Mesothelial cell of epicardium (in vitro differentiated cells): ENCODE results near the gene CFAP299. TPM values are rescaled to one million over a fixed set of nuclear protein-coding genes. Genes with fewer than 3 reads are reported as not detected.

Experiments
- DNase-seq, 2 experiments: peaks; one replicate each; pipeline ENCODE4 v3.0.0; 2021; ENCODE audit warnings: low spot score in 2 of 2; ENCODE audit not compliant: unreplicated experiment in 2 of 2
- H3K27ac Mint-ChIP-seq: 2 replicates; pipeline ENCODE4 v1.8.0; 2021; ENCODE audit warnings: mixed read lengths
- H3K27me3 Mint-ChIP-seq: 2 replicates; pipeline ENCODE4 v1.8.0; 2021; ENCODE audit warnings: low read depth, mixed read lengths
- H3K36me3 Mint-ChIP-seq: 2 replicates; pipeline ENCODE4 v1.8.0; 2021; ENCODE audit warnings: mixed read lengths
- H3K4me1 Mint-ChIP-seq: 2 replicates; pipeline ENCODE4 v1.8.0; 2021; ENCODE audit warnings: mixed read lengths
- H3K4me3 Mint-ChIP-seq: 2 replicates; pipeline ENCODE4 v1.8.0; 2021; ENCODE audit warnings: mild to moderate bottlenecking, moderate library complexity, mixed read lengths
- H3K9me3 Mint-ChIP-seq: 2 replicates; pipeline ENCODE4 v1.8.0; 2021; ENCODE audit warnings: mixed read lengths
- CTCF ChIP-seq: fragments of 200-600 bp; sonication (generic); IDR thresholded peaks from one replicate; pipeline ENCODE4 v1.5.0; 2021; ENCODE audit warnings: antibody characterized with exemption; ENCODE audit not compliant: unreplicated experiment
- total RNA-seq: library from RNA; stranded (reverse); gene quantifications from 3 replicates; pipeline ENCODE4 v1.2.1, GENCODE V29; 2021

Gene CFAP299
- total RNA-seq, 1 donor from 2014 or later = 0.22 TPM

DNA sequence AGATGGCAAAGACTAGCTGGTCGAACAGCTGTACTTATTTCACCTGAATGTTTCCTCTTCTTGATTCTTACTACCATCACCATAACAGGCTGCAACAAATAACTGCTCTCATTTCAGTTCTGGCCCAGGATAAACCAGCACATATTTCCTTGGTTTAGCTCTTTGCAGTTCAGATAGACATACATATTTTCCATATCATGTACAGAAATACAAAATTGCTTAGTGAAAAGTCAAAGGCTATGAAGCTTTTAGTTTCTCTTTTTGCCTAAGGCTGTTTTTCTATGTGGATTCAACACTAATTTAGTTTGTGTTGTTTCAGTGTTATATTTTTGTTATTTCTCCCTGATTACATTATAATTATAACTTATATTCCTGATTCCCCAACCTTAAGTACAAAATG, 591.4 kb downstream of the CFAP299 start:
- no peak for DNase-seq
- TF ChIP-seq CTCF = no peak
- Mint-ChIP-seq H3K36me3 (no peaks in the 10 kb centered on the region), H3K27me3 (peaks cover 7% of the 10 kb centered on the region), H3K27ac (no peak overlapping the region), H3K4me3 (no peak overlapping the region), H3K4me1 (no peaks in the 10 kb centered on the region), H3K9me3 (no peaks in the 10 kb centered on the region)

- Mint-ChIP-seq H3K27ac (no peak overlapping the region), H3K27me3 (peaks cover 7% of the 10 kb centered on the region), H3K36me3 (no peaks in the 10 kb centered on the region), H3K4me3 (no peak overlapping the region), H3K9me3 (no peaks in the 10 kb centered on the region), H3K4me1 (no peaks in the 10 kb centered on the region)
- no peak for TF ChIP-seq CTCF
- no peak for DNase-seq
These were observed 591.9 kb downstream of the CFAP299 start for GRCh38 chr4:80927420-80927819.

- Mint-ChIP-seq H3K27me3 (no peaks in the 10 kb centered on the region), H3K4me1 (no peaks in the 10 kb centered on the region), H3K36me3 (no peaks in the 10 kb centered on the region), H3K9me3 (peaks cover 4% of the 10 kb centered on the region), H3K4me3 (no peak overlapping the region), H3K27ac (no peak overlapping the region)
- TF ChIP-seq CTCF = no peak
- no peak for DNase-seq
These were observed 596.1 kb downstream of the CFAP299 start for GRCh38 chr4:80931631-80932081.

DNA sequence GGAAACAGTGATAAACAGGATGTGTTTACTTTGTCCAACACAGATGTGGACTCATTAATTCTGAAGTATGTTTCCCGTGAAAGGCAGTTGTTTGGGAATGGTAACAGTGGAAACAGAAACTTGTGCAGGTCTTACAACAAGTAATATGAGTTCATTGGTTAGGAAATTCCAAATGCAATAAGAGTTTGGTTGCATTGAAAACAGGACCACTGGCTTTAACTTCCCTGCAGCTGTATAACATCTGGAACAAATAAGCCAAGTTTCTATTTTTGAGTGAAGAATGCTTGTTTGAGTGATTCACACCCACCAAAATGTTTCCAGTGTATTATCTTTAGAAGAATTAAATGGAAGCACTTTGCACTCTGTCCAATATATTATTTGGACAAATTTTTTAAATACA, 612.6 kb downstream of the CFAP299 start:
- TF ChIP-seq CTCF = no peak
- Mint-ChIP-seq H3K4me1 (no peaks in the 10 kb centered on the region), H3K4me3 (no peak overlapping the region), H3K27ac (no peak overlapping the region), H3K27me3 (peaks cover 17% of the 10 kb centered on the region), H3K36me3 (no peaks in the 10 kb centered on the region), H3K9me3 (no peaks in the 10 kb centered on the region)
- no peak for DNase-seq

DNA sequence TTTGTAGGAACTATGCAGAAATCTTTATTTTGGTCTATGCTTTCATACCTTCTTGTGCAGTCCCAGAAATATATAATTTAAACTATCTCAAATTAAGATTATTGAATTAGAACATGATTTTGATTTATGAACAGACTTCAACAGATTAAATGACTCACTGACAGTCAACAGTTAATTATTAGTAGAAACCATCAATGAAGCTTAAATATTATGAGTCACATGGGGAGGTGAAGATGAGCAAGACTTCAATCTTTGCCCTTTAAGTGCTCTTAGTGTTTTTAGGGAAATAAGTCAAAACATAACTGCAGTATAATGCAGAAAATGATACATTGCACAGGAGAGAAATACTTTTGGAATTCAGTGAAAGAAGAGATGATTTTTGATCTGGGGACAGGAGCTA, 613.5 kb downstream of the CFAP299 start:
- H3K36me3 Mint-ChIP-seq = no peaks in the 10 kb centered on the region
- H3K27ac Mint-ChIP-seq = no peak overlapping the region
- H3K4me1 Mint-ChIP-seq = no peaks in the 10 kb centered on the region
- no peak overlapping the region for H3K4me3 Mint-ChIP-seq
- TF ChIP-seq CTCF = no peak
- no peak for DNase-seq
- H3K27me3 Mint-ChIP-seq = peaks cover 17% of the 10 kb centered on the region
- no peaks in the 10 kb centered on the region for H3K9me3 Mint-ChIP-seq

DNA sequence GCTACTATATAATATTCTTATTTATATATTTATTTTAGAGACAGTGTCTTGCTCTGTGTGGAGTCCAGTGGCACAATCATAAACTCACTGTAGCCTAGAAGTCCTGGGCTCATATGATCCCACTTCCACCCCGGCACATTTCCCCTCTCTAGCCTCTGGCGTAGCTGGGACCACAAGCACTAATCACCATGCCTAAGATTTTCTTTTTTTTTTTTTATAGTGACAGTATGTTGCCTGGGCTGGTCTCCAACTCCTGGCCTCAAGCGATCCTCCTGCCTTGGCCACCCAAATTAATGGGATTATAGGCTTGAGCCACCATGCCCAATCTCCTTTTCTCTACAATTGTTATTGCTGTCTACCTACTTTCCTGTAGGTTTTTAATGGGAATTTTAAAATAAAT, 620.9 kb downstream of the CFAP299 start:
- Mint-ChIP-seq H3K4me1 (no peaks in the 10 kb centered on the region), H3K4me3 (no peak overlapping the region), H3K9me3 (no peaks in the 10 kb centered on the region), H3K27me3 (peaks cover 8% of the 10 kb centered on the region), H3K27ac (no peak overlapping the region), H3K36me3 (no peaks in the 10 kb centered on the region)
- no peak for TF ChIP-seq CTCF
- DNase-seq = no peak
